Renal cortical epithelial cell (primary cell): ENCODE results near the gene CD8B. TPM values are rescaled to one million over a fixed set of nuclear protein-coding genes. Genes with fewer than 3 reads are reported as not detected.

Source experiments
- DNase-seq: peaks from one replicate; pipeline ENCODE4 v3.0.0-alpha.2; 2011; ENCODE audit warnings: low read depth
- total RNA-seq: library from RNA; depleted of rRNA; stranded (reverse); fragments of >200 nt; gene quantifications from 2 replicates; pipeline ENCODE4 v1.2.3, GENCODE V29; 2014

CD8B gene
- total RNA-seq, 1 donor from 2014 or later = not detected

DNA sequence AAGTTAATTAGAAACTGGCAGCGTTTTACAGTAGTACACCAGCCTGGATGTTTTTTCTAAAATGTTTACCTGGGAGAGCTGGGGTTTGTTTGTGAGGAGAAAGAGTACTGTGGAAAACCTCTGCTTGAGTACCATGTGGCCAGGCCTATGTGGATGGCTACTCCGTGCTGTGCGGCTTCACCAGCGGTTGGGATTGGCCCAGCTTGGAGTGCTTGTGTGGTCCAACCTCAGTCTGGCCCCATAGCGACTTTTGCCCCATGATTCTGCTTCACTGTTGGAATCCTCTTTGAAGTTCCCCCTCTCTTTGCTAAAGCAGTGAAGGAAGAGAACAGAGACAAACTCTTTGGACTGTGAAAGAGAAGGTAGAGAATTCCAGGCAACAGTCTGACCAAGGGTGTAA, 86.8 kb downstream of the CD8B start:
- no peak for DNase-seq

DNA sequence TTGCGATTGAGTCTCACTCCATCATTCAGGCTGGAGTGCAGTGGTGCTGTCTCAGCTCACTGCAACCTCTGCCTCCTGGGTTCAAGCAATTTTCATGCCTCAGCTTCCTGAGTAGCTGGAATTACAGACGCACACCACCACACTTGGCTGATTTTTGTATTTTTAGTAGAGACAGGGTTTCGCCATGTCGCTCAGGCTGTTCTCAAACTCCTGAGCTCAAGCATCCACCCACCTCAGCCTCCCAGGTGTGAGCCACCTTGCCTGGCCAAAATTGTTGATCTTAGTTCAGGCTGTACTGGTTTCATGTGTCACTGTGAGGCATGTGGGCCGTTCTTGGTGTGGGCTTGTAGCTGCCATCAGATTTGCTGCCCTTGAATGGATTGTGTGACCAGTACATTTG, 89.1 kb downstream of the CD8B start:
- DNase-seq = no peak

GRCh38 chr2:86770816-86771301, 90.8 kb downstream of the CD8B start:
- no peak for DNase-seq

DNA sequence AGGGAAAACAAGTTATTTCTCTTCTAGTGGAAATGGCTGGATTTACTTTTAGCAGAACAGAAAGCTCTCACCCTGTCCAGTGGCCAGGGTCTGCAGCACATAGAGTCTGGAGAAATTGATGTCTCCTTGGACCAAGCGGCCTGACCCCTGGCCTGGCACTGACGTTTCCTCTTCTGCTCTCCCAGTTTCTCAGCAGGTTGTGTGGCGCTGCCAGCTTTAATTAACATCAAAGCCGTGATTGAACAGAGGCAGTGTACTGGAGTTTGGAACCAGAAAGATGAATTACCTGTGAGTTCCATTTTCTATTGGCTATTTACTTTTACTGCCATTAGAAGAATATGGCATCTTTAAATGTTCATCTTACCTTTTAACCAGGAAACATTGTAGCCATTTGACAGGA, 91.8 kb downstream of the CD8B start:
- no peak for DNase-seq

GRCh38 chr2:86768189-86768949, 93.3 kb downstream of the CD8B start:
- DNase-seq = no peak

Other genes starting within 250 kb of the CD8B start
- gene RNF103, start 238.0 kb downstream of the CD8B start, total RNA-seq = 23.3 and 48.0 TPM in 2 replicates
- 43.9 and 72.5 TPM in 2 replicates for gene RMND5A, start 141.6 kb downstream of the CD8B start, total RNA-seq
- gene CD8A, start 71.0 kb downstream of the CD8B start, total RNA-seq = 0.17 TPM in 1 of 2 replicates, not detected in the other
- 1.2 TPM in 1 of 2 replicates, not detected in the other for gene RGPD1, start 80.2 kb upstream of the CD8B start, total RNA-seq
- gene PLGLB1, start 160.0 kb upstream of the CD8B start, total RNA-seq = 4.5 TPM in 1 of 2 replicates, not detected in the other